Endometrial microvascular endothelial cells (primary cell): Measurements from ENCODE around the gene TPSAB1. TPM values are rescaled to one million over a fixed set of nuclear protein-coding genes. Genes with fewer than 3 reads are reported as not detected.
"Not testable (repeated sequence)": the region's sequence is repeated elsewhere in the genome, so short reads cannot be mapped to it uniquely, and the experiment has no call there.

Experiments
- in situ Hi-C: cut with HindIII; loops from 2 replicates; pipeline ENCODE4 v1.10.0; 2017; ENCODE audit warnings: low sequenced_read_pairs, low pct_unique_long_range_greater_than_20kb; ENCODE audit errors: inconsistent ontology term
- total RNA-seq: library from RNA; depleted of rRNA; stranded (reverse); fragments of >200 nt; gene quantifications from one replicate; pipeline ENCODE4 v1.2.3, GENCODE V29; 2015; ENCODE audit errors: inconsistent ontology term

The TPSAB1 gene
- total RNA-seq, 1 donor from 2014 or later, result not detected

- in situ Hi-C loops, result not testable (repeated sequence)
Observed at GRCh38 chr16:1241081-1241480, 576 bp downstream of the TPSAB1 start.

GRCh38 chr16:1243363-1243762, 2.9 kb downstream of the TPSAB1 start:
- in situ Hi-C loops, result not testable (repeated sequence)

GRCh38 chr16:1243907-1244850, 3.7 kb downstream of the TPSAB1 start:
- in situ Hi-C loops, result not testable (repeated sequence)

GRCh38 chr16:1244881-1245280, 4.4 kb downstream of the TPSAB1 start:
- in situ Hi-C loops, result no loop called here

GRCh38 chr16:1245452-1246020, 5.0 kb downstream of the TPSAB1 start:
- in situ Hi-C loops, result no loop called here

- in situ Hi-C loops, result not testable (repeated sequence)
Observed at GRCh38 chr16:1247903-1248537, 7.5 kb downstream of the TPSAB1 start.

GRCh38 chr16:1249031-1249755, 8.7 kb downstream of the TPSAB1 start:
- in situ Hi-C loops, result not testable (repeated sequence)

- in situ Hi-C loops, result not testable (repeated sequence)
Observed at GRCh38 chr16:1253701-1254364, 13.3 kb downstream of the TPSAB1 start.

GRCh38 chr16:1254821-1255220, 14.3 kb downstream of the TPSAB1 start:
- in situ Hi-C loops, result not testable (repeated sequence)

- in situ Hi-C loops, result not testable (repeated sequence)
Observed at GRCh38 chr16:1255276-1256122, 15.0 kb downstream of the TPSAB1 start, which contains the start of gene TPSD1. TPSD1 (plus strand) TSS chr16:1256069; CDS start chr16:1256281, 212 bp downstream.

- in situ Hi-C loops, result not testable (repeated sequence)
Observed at GRCh38 chr16:1256296-1256873, 15.9 kb downstream of the TPSAB1 start.

GRCh38 chr16:1256874-1257322, 16.4 kb downstream of the TPSAB1 start:
- in situ Hi-C loops, result no loop called here

- in situ Hi-C loops, result no loop called here
Observed at GRCh38 chr16:1257561-1258224, 17.2 kb downstream of the TPSAB1 start.

- in situ Hi-C loops, result no loop called here
Observed at GRCh38 chr16:1258225-1258600, 17.7 kb downstream of the TPSAB1 start.

GRCh38 chr16:1258906-1259759, 18.6 kb downstream of the TPSAB1 start:
- in situ Hi-C loops, result no loop called here

- in situ Hi-C loops, result no loop called here
Observed at GRCh38 chr16:1259760-1260068, 19.2 kb downstream of the TPSAB1 start.
